Heart left ventricle (tissue), 16 donors: ENCODE results near the gene FREM3. TPM values are rescaled to one million over a fixed set of nuclear protein-coding genes. Genes with fewer than 3 reads are reported as not detected.
"Not testable (repeated sequence)": the region's sequence is repeated elsewhere in the genome, so short reads cannot be mapped to it uniquely, and the experiment has no call there.

ENCODE experiments used
- ATAC-seq, 4 donors: fragments of 200-7000 bp; cut with Tn5 transposase; one replicate each; pipeline ENCODE4 v1.9.1; 2020 to 2022; ENCODE audit warnings: moderate library complexity in 4 of 4, mild to moderate bottlenecking in 3 of 4, moderate number of reproducible peaks in 1 of 4
- DNase-seq, 5 donors: peaks; one replicate each; pipeline ENCODE4 v3.0.0-alpha.2; 2020
- H3K27ac ChIP-seq, 12 donors: fragments of 200-600 bp; sonication (generic) in 4 of 12; one replicate each; pipeline versions ENCODE4 v1.5.0 to v1.8.0; 2016 to 2022; ENCODE audit warnings: mild to moderate bottlenecking in 2 of 12
- H3K27me3 ChIP-seq, 9 donors: fragments of 200-600 bp; sonication (generic) in 2 of 9; one replicate each; pipeline versions ENCODE4 v1.5.1 to v1.8.0; 2016 to 2022; ENCODE audit warnings: mild to moderate bottlenecking in 3 of 9
- H3K36me3 ChIP-seq, 9 donors: fragments of 200-600 bp; sonication (generic) in 2 of 9; one replicate each; pipeline versions ENCODE4 v1.5.0 to v1.8.0; 2018 to 2022; ENCODE audit warnings: mild to moderate bottlenecking in 2 of 9
- H3K4me1 ChIP-seq, 12 donors: fragments of 200-600 bp; sonication (generic) in 4 of 12; one replicate each; pipeline versions ENCODE4 v1.5.0 to v1.8.0; 2016 to 2022; ENCODE audit warnings: mild to moderate bottlenecking in 3 of 12
- H3K4me3 ChIP-seq, 12 donors: fragments of 200-600 bp; sonication (generic) in 4 of 12; one replicate each; pipeline versions ENCODE4 v1.5.0 to v1.8.0; 2017 to 2022; ENCODE audit warnings: mild to moderate bottlenecking in 9 of 12, moderate library complexity in 4 of 12
- H3K9me3 ChIP-seq, 12 donors: fragments of 200-600 bp; sonication (generic) in 4 of 12; one replicate each; pipeline versions ENCODE4 v1.5.0 to v1.8.0; 2016 to 2022; ENCODE audit warnings: mild to moderate bottlenecking in 1 of 12
- CTCF ChIP-seq, 12 donors: fragments of 200-600 bp; sonication (generic) in 4 of 12; IDR thresholded peaks; one replicate each; pipeline versions ENCODE4 v1.5.0 to v1.8.0; 2018 to 2022; ENCODE audit warnings: antibody characterized with exemption in 12 of 12, mild to moderate bottlenecking in 5 of 12
- POLR2A ChIP-seq, 2 donors: fragments of 450-650 bp; IDR thresholded peaks; one replicate each; pipeline ENCODE4 v1.6.1; 2017; ENCODE audit warnings: antibody characterized with exemption in 2 of 2, mild to moderate bottlenecking in 2 of 2, moderate library complexity in 2 of 2
- WGBS, 4 donors: extraction: QIAGEN DNeasy Blood & Tissue Kit in 2 of 4; methylation state at CpG; one replicate each; pipeline versions ENCODE4 v1.1.5 to v1.1.7; 2013 to 2018; 5-methylcytosine and 5-hydroxymethylcytosine counted together
- intact Hi-C, 10 donors: fragments of 100-400 bp; cut with DNase I; formaldehyde crosslinking; loops; one replicate each; pipeline versions ENCODE4 v1.11.1 to v1.14.2; 2022
- polyA plus RNA-seq, 2 donors: library from polyadenylated mRNA; stranded (reverse); fragments of 200-250 nt; gene quantifications; one replicate each; pipeline ENCODE4 v1.2.3, GENCODE V29; 2013
- total RNA-seq, 9 donors: library from RNA; depleted of rRNA in 2 of 9; stranded (reverse); fragments of >200 nt in 2 of 9; fragmentation: NEBNext Ultra II Directional in 3 of 9; extraction: Animal tissue kit (Norgen Biotek cat#: 25700) in 3 of 9; gene quantifications; one replicate each; pipeline versions ENCODE4 v1.1.0 to v1.2.4, GENCODE V29; 2016 to 2023
- donor health status: ischemic (EF 13 %, LVEDD 7.1; RV severe dilation, severe dysfunction).
- donor health status: healthy with polysubstance abuse.
- donor health status: DM: no; HTN: yes; CAD: no.
- donor health status: DM: no; HTN: no; CAD: no.
- donor health status: ischemic (EF 25% LVEDD 6.9; RV normal size, moderate dysfunction).
- donor health status: ischemic (EF 25% LVEDD 5.7; RV mildly dilated, moderate dysfunction).
- donor health status: healthy.
- donor health status: DM: yes; HTN: yes; CAD: no.
- donor health status: ischemic (EF 35%, LVEDD 5.7; RV mildly dilated, moderate dysfunction).
- donor health status: nonischemic (EF 11% LVEDD 7.7; RV severe dilation, severe dysfunction).
- donor health status: DM: yes; HTN: yes; CAD: no.
- donor health status: PGD.
- donor health status: ischemic (EF 29% LVEDD 5.4; RV normal size, mild dysfunction).
- donor health status: nonischemic (EF 23%, LVEDD 6.1; RV moderate dilation, normal function).

Gene FREM3
- total and polyA plus RNA-seq, 11 donors, result 0.01 to 0.13 TPM; not detected in 9

- no peak for TF ChIP-seq CTCF (IDR thresholded peaks at IDR 0.05)
- TF ChIP-seq POLR2A (IDR thresholded peaks at IDR 0.05), result no peak
- no peak overlapping the region for H3K4me3 ChIP-seq
- H3K36me3 ChIP-seq, result no peaks in the 10 kb centered on the region
- no peaks in the 10 kb centered on the region for H3K4me1 ChIP-seq
- no peak overlapping the region for H3K27ac ChIP-seq
- DNase-seq (no peak), ATAC-seq (no peak)
- H3K9me3 ChIP-seq, result no peaks in the 10 kb centered on the region
- H3K27me3 ChIP-seq, result no peaks in the 10 kb centered on the region
- 50 to 83% (median 65%) methylated on average over 1 of the region's 1 CpG for WGBS, 4 donors
- intact Hi-C loops, result no loop called here
Measured at GRCh38 chr4:143736861-143737260, 36.4 kb upstream of the FREM3 start.

- H3K36me3 ChIP-seq, DNase-seq, ATAC-seq, H3K27me3 ChIP-seq, H3K4me1 ChIP-seq, H3K9me3 ChIP-seq, H3K27ac ChIP-seq, H3K4me3 ChIP-seq, intact Hi-C loops: not testable (repeated sequence)
- WGBS, 4 donors, result 51 to 74% (median 66%) methylated on average over 6 of the region's 6 CpGs
Measured at GRCh38 chr4:143736061-143736460, 35.6 kb upstream of the FREM3 start.

GRCh38 chr4:143728166-143728565 lies 27.7 kb upstream of the FREM3 start:
- ATAC-seq (no peak), DNase-seq (no peak)
- 44 to 55% (median 53%) methylated on average over 3 of the region's 3 CpGs for WGBS, 4 donors
- intact Hi-C loops, result no loop called here
- TF ChIP-seq CTCF (IDR thresholded peaks at IDR 0.05) (no peak), POLR2A (IDR thresholded peaks at IDR 0.05) (no peak)
- Histone ChIP-seq H3K36me3 (no peaks in the 10 kb centered on the region), H3K27ac (no peak overlapping the region), H3K9me3 (no peaks in the 10 kb centered on the region), H3K4me3 (no peak overlapping the region), H3K27me3 (no peaks in the 10 kb centered on the region), H3K4me1 (no peaks in the 10 kb centered on the region)

- no peak for TF ChIP-seq CTCF (IDR thresholded peaks at IDR 0.05)
- TF ChIP-seq POLR2A (IDR thresholded peaks at IDR 0.05), result no peak
- no peaks in the 10 kb centered on the region for H3K27me3 ChIP-seq
- no peaks in the 10 kb centered on the region for H3K4me1 ChIP-seq
- intact Hi-C loops, result no loop called here
- ATAC-seq, result no peak
- H3K4me3 ChIP-seq, result no peak overlapping the region
- no peak for DNase-seq
- no peaks in the 10 kb centered on the region for H3K9me3 ChIP-seq
- 58 to 91% (median 85%) methylated on average over 1 of the region's 1 CpG for WGBS, 4 donors
- no peaks in the 10 kb centered on the region for H3K36me3 ChIP-seq
- H3K27ac ChIP-seq, result no peak overlapping the region
Measured at GRCh38 chr4:143726714-143727113, 26.2 kb upstream of the FREM3 start.

GRCh38 chr4:143721317-143721716 lies 20.8 kb upstream of the FREM3 start:
- WGBS, 4 donors, result 85 to 100% (median 91%) methylated on average over 1 of the region's 1 CpG

GRCh38 chr4:143718748-143719147 lies 18.3 kb upstream of the FREM3 start:
- H3K9me3 ChIP-seq, H3K36me3 ChIP-seq, H3K4me1 ChIP-seq, DNase-seq, H3K4me3 ChIP-seq, H3K27ac ChIP-seq, ATAC-seq, H3K27me3 ChIP-seq, intact Hi-C loops: not testable (repeated sequence)
- 17 to 50% methylated on average over 1 of the region's 1 CpG; no CpG with 5 or more reads in 2 of the 4 donors for WGBS, 4 donors

More at GRCh38 chr4:143721317-143721716, 20.8 kb upstream of the FREM3 start:
- DNase-seq (no peak), ATAC-seq (no peak)
- H3K36me3 ChIP-seq, result no peaks in the 10 kb centered on the region
- TF ChIP-seq CTCF (IDR thresholded peaks at IDR 0.05) (no peak), POLR2A (IDR thresholded peaks at IDR 0.05) (no peak)
- no peak overlapping the region for H3K4me3 ChIP-seq
- intact Hi-C loops, result no loop called here
- no peaks in the 10 kb centered on the region for H3K9me3 ChIP-seq
- H3K27me3 ChIP-seq, result no peaks in the 10 kb centered on the region
- no peaks in the 10 kb centered on the region for H3K4me1 ChIP-seq
- H3K27ac ChIP-seq, result no peak overlapping the region
